HG02763 (cell line): Measurements from ENCODE around the gene FBN1.

Experiments
- ATAC-seq: cut with Tn5 transposase; IDR thresholded peaks from one replicate; pipeline ENCODE4 v1.9.1; 2021; ENCODE audit warnings: mild to moderate bottlenecking, moderate library complexity; ENCODE audit not compliant: unreplicated experiment

The FBN1 gene

GRCh38 chr15:48408327-48408726, 237.2 kb downstream of the FBN1 start:
- no peak for ATAC-seq

- ATAC-seq: no peak
These were observed 237.9 kb downstream of the FBN1 start for GRCh38 chr15:48407646-48408045.

- ATAC-seq: no peak
These were observed 238.6 kb downstream of the FBN1 start for GRCh38 chr15:48406911-48407310.

GRCh38 chr15:48406266-48406891, 239.1 kb downstream of the FBN1 start:
- no peak for ATAC-seq

GRCh38 chr15:48402427-48403177, 242.9 kb downstream of the FBN1 start:
- no peak for ATAC-seq

GRCh38 chr15:48400086-48400485, 245.4 kb downstream of the FBN1 start:
- ATAC-seq: no peak

- no peak for ATAC-seq
These were observed 247.7 kb downstream of the FBN1 start for GRCh38 chr15:48397841-48398240.

GRCh38 chr15:48396020-48396419, 249.5 kb downstream of the FBN1 start:
- no peak for ATAC-seq

GRCh38 chr15:48395521-48396011, 249.9 kb downstream of the FBN1 start:
- ATAC-seq: no peak

- ATAC-seq: no peak
These were observed 250.5 kb downstream of the FBN1 start for GRCh38 chr15:48394970-48395369.

- no peak for ATAC-seq
These were observed 251.6 kb downstream of the FBN1 start for GRCh38 chr15:48393645-48394506.

GRCh38 chr15:48392356-48392755, 253.2 kb downstream of the FBN1 start:
- ATAC-seq: no peak

- ATAC-seq: no peak
These were observed 253.6 kb downstream of the FBN1 start for GRCh38 chr15:48391950-48392349.

- ATAC-seq: no peak
These were observed 255.8 kb downstream of the FBN1 start for GRCh38 chr15:48389691-48390143.

- ATAC-seq: no peak
These were observed 256.6 kb downstream of the FBN1 start for GRCh38 chr15:48388910-48389309.

- ATAC-seq: no peak
These were observed 257.3 kb downstream of the FBN1 start for GRCh38 chr15:48388016-48388851.

- ATAC-seq: no peak
These were observed 260.3 kb downstream of the FBN1 start for GRCh38 chr15:48385031-48385830.

- no peak for ATAC-seq
These were observed 260.9 kb downstream of the FBN1 start for GRCh38 chr15:48384616-48385015.

GRCh38 chr15:48383031-48383430, 262.5 kb downstream of the FBN1 start:
- ATAC-seq: no peak

GRCh38 chr15:48381861-48382260, 263.6 kb downstream of the FBN1 start:
- ATAC-seq: no peak
